NB4 (cell line): Measurements from ENCODE around the gene POLE3.

Source experiments
- TF ChIP-seq, protein P1 (sequence below): IDR thresholded peaks from one replicate; pipeline ENCODE4 v1.5.1; 2012; ENCODE audit warnings: low read depth, low read length
- TF ChIP-seq, protein P2 (sequence below): IDR thresholded peaks from 2 replicates; pipeline ENCODE4 v1.6.1; 2011; ENCODE audit warnings: low read depth, low read length

DNA sequence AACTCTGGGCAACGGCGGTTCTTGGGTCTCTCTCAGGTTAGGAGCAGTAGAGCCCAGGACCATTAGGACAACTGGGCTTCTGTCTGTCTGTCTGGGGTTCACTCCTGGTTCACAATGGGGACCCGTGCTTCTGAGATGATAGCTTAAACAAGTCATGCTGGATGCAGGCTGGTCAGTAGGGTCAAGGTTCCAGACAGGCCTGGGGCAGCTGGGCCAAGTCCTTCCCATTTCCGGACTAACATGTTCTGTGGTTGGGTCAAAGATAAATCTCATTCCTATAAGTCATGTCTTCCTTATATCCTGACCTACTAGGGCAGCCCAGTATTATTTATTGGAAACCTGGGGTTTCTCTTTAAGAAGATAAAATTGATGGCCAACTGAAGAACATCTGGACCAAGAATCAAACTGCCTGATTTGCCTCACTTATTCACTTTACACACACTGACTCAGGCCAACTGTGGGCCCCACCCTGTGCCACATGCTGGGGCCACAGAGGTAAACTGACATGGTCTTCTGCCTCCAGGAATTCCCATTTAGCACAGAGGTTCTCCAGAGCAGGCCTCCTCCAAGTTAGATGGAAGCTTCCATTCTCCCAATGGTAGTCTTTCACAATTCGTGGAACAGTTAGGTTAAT, 42.0 kb downstream of the POLE3 start:
- TF ChIP-seq, protein P1, sequence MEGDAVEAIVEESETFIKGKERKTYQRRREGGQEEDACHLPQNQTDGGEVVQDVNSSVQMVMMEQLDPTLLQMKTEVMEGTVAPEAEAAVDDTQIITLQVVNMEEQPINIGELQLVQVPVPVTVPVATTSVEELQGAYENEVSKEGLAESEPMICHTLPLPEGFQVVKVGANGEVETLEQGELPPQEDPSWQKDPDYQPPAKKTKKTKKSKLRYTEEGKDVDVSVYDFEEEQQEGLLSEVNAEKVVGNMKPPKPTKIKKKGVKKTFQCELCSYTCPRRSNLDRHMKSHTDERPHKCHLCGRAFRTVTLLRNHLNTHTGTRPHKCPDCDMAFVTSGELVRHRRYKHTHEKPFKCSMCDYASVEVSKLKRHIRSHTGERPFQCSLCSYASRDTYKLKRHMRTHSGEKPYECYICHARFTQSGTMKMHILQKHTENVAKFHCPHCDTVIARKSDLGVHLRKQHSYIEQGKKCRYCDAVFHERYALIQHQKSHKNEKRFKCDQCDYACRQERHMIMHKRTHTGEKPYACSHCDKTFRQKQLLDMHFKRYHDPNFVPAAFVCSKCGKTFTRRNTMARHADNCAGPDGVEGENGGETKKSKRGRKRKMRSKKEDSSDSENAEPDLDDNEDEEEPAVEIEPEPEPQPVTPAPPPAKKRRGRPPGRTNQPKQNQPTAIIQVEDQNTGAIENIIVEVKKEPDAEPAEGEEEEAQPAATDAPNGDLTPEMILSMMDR: no peak
- TF ChIP-seq, protein P2, sequence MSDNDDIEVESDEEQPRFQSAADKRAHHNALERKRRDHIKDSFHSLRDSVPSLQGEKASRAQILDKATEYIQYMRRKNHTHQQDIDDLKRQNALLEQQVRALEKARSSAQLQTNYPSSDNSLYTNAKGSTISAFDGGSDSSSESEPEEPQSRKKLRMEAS: no peak
